Panc1 (cell line): ENCODE results near the gene PARD3. TPM values are rescaled to one million over a fixed set of nuclear protein-coding genes. Genes with fewer than 3 reads are reported as not detected.

Experiments used
- ATAC-seq: fragments of 200-7000 bp; cut with Tn5 transposase; 2 replicates; pipeline ENCODE4 v1.9.1; 2020; ENCODE audit warnings: mild to moderate bottlenecking, moderate library complexity
- BruUV-seq: library from RNA; stranded (reverse); fragments of 400-500 nt; replicated peaks from 2 replicates; lab custom pipeline; 2021; lab: Mats Ljungman, UMichigan
- CTCF ChIA-PET: fragments of 300-600 bp; sonication (Branson Sonifier 250); formaldehyde crosslinking; loops from one replicate; lab custom pipeline; 2022; ENCODE audit warnings: antibody characterized with exemption; lab: Charles Lee
- POLR2A ChIA-PET: fragments of 300-600 bp; sonication (Branson Sonifier 250); formaldehyde crosslinking; loops from one replicate; lab custom pipeline; 2022; ENCODE audit warnings: antibody characterized with exemption; lab: Charles Lee
- DNase-seq: peaks from one replicate; pipeline ENCODE4 v3.0.0-alpha.2; 2010; ENCODE audit warnings: low read depth, low spot score
- H3K27ac ChIP-seq: 2 replicates; pipeline ENCODE4 v1.5.1; 2011; ENCODE audit warnings: mild to moderate bottlenecking, low read length, inconsistent platforms
- H3K27me3 ChIP-seq: fragments of 200-500 bp; sonication (Bioruptor generic); 2 replicates; pipeline ENCODE4 v1.6.0; 2014; ENCODE audit warnings: low read length, inconsistent platforms; ENCODE audit not compliant: control insufficient read depth, insufficient read depth
- H3K36me3 ChIP-seq: fragments of 200-500 bp; sonication (Bioruptor generic); 2 replicates; pipeline ENCODE4 v1.5.1; 2014; ENCODE audit warnings: inconsistent platforms, mild to moderate bottlenecking, low read length, moderate library complexity; ENCODE audit not compliant: control insufficient read depth, insufficient read depth
- H3K4me1 ChIP-seq: 2 replicates; pipeline ENCODE4 v1.5.1; 2011; ENCODE audit warnings: inconsistent platforms, mild to moderate bottlenecking, low read length, moderate library complexity; ENCODE audit not compliant: control insufficient read depth, insufficient read depth
- H3K4me3 ChIP-seq, 2 experiments: 2 replicates each; pipeline ENCODE4 v1.5.1; 2011 to 2012; ENCODE audit warnings: low read depth in 2 of 2, low read length in 2 of 2, mild to moderate bottlenecking in 2 of 2, inconsistent platforms in 1 of 2, moderate library complexity in 1 of 2
- H3K9me3 ChIP-seq: fragments of 200-500 bp; sonication (Bioruptor generic); 2 replicates; pipeline ENCODE4 v1.5.1; 2014; ENCODE audit warnings: low read depth, mild to moderate bottlenecking, inconsistent platforms, low read length, moderate library complexity; ENCODE audit not compliant: control insufficient read depth, insufficient read depth
- CTCF ChIP-seq: fragments of 450-650 bp; IDR thresholded peaks from 2 replicates; pipeline ENCODE4 v1.5.1; 2017; ENCODE audit warnings: mild to moderate bottlenecking
- POLR2AphosphoS5 ChIP-seq: IDR thresholded peaks from 2 replicates; pipeline ENCODE4 v1.6.1; 2012; ENCODE audit warnings: mild to moderate bottlenecking, low read depth, low read length, moderate library complexity
- REST ChIP-seq, 2 experiments: IDR thresholded peaks; 2 replicates each; pipeline ENCODE4 v1.6.1; 2011 to 2012; ENCODE audit warnings: low read depth in 2 of 2, control low read depth in 1 of 2, low read length in 1 of 2, mild to moderate bottlenecking in 1 of 2, moderate library complexity in 1 of 2; ENCODE audit not compliant: insufficient read depth in 1 of 2
- SIN3A ChIP-seq: IDR thresholded peaks from 2 replicates; pipeline ENCODE4 v1.6.1; 2012; ENCODE audit warnings: low read depth, mild to moderate bottlenecking, low read length, moderate library complexity, borderline replicate concordance; ENCODE audit not compliant: insufficient read depth
- TCF7L2 ChIP-seq: IDR thresholded peaks from 2 replicates; pipeline ENCODE4 v1.6.1; 2011; ENCODE audit warnings: mild to moderate bottlenecking, low read depth, low read length, inconsistent platforms
- in situ Hi-C: cut with HindIII; loops from 2 replicates; pipeline ENCODE4 v1.10.0; 2016; ENCODE audit warnings: low sequenced_read_pairs, low pct_unique_long_range_greater_than_20kb
- intact Hi-C: fragments of 100-400 bp; cut with micrococcal nuclease; formaldehyde crosslinking; loops from one replicate; pipeline ENCODE4 v1.10.0; 2022; ENCODE audit not compliant: unreplicated experiment
- total RNA-seq: library from RNA; stranded (reverse); gene quantifications from one replicate; pipeline ENCODE4 v1.2.1, GENCODE V29; 2021; ENCODE audit not compliant: unreplicated experiment

The PARD3 gene
- total RNA-seq, 1 experiment from 2014 or later = 29.8 TPM

- no peaks in the 10 kb centered on the region for H3K9me3 ChIP-seq
- no peak for ATAC-seq
- TF ChIP-seq CTCF (no peak), SIN3A (no peak), REST (IDR thresholded peaks at IDR 0.05; ENCODE audit: insufficient read depth in 1 of 2, low read depth in 2 of 2, low read length in 1 of 2) (no peak), POLR2AphosphoS5 (no peak), TCF7L2 (no peak)
- H3K36me3 ChIP-seq = no peaks in the 10 kb centered on the region
- intact Hi-C loops = no loop called here
- H3K4me3 ChIP-seq = no peak overlapping the region
- in situ Hi-C loops = no loop called here
- ChIA-PET POLR2A (interaction anchor here (0.7 kb wide), 1 partner anchor 941 kb away, joined by 4 read pairs; no protein-coding TSS in a partner anchor), CTCF (no interaction called here)
- H3K4me1 ChIP-seq = no peaks in the 10 kb centered on the region
- no peak overlapping the region for H3K27ac ChIP-seq
- BruUV-seq = no TSS peak
- H3K27me3 ChIP-seq = no peaks in the 10 kb centered on the region
- DNase-seq = no peak
Measured at GRCh38 chr10:34176351-34176750, 638.7 kb downstream of the PARD3 start.

GRCh38 chr10:34175121-34175520 is 640.0 kb downstream of the PARD3 start:
- no peak for TF ChIP-seq SIN3A
- no peak for TF ChIP-seq REST (IDR thresholded peaks at IDR 0.05; ENCODE audit: insufficient read depth in 1 of 2, low read depth in 2 of 2, low read length in 1 of 2)
- TF ChIP-seq POLR2AphosphoS5 = no peak
- TF ChIP-seq TCF7L2 = no peak
- no peak for TF ChIP-seq CTCF
- Histone ChIP-seq H3K9me3 (no peaks in the 10 kb centered on the region), H3K36me3 (no peaks in the 10 kb centered on the region), H3K4me3 (no peak overlapping the region), H3K27ac (no peak overlapping the region), H3K27me3 (no peaks in the 10 kb centered on the region), H3K4me1 (no peaks in the 10 kb centered on the region)
- in situ Hi-C loops = no loop called here
- BruUV-seq = no TSS peak
- ChIA-PET CTCF (no interaction called here), POLR2A (no interaction called here)
- no peak for DNase-seq
- ATAC-seq = no peak
- intact Hi-C loops = no loop called here
